Ramos (cell line): ENCODE data around the gene SLC6A13.
"Not testable (repeated sequence)": the region's sequence is repeated elsewhere in the genome, so short reads cannot be mapped to it uniquely, and the experiment has no call there.

Experiments
- in situ Hi-C: fragments of 300-500 bp; cut with MboI; formaldehyde crosslinking; loops from one replicate; pipeline ENCODE4 v1.14.3; 2022; ENCODE audit warnings: low sequenced_read_pairs; ENCODE audit not compliant: unreplicated experiment

The SLC6A13 gene

DNA sequence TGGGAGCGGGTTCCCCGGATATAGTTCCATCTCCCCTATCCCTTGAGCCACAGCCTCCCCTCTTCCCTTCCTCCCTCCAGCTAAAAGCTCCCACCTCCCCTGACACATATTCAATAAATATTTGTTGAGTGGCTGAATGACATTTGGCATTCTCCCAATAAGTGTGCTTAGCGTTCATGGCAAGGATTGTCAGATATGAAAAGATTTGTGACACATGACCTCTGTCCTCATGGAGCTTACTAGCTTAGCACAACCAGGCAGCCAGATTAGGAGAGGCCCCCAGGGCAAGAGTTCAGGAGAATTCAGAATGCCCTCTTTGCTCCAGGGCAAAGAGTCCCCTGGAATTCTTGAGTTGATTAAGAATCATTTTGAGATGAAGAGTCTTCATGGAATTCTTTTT is 26.2 kb downstream of the SLC6A13 start:
- in situ Hi-C loops = no loop called here

DNA sequence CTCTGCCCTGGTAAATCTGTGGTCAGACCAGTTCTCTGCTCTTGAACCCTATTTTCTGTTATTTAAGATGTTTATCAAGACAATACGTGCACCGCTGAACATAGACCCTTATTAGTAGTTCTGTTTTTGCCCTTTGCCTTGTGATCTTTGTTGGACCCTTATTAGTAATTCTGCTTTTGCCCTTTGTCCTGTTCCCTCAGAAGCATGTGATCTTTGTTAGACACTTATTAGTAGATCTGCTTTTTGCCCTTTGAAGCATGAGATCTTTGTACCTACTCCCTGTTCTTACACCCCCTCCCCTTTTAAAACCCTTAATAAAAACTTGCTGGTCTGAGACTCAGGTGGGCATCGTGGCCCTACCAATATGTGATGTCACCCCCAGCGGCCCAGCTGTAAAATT is 26.7 kb downstream of the SLC6A13 start:
- in situ Hi-C loops = not testable (repeated sequence)

DNA sequence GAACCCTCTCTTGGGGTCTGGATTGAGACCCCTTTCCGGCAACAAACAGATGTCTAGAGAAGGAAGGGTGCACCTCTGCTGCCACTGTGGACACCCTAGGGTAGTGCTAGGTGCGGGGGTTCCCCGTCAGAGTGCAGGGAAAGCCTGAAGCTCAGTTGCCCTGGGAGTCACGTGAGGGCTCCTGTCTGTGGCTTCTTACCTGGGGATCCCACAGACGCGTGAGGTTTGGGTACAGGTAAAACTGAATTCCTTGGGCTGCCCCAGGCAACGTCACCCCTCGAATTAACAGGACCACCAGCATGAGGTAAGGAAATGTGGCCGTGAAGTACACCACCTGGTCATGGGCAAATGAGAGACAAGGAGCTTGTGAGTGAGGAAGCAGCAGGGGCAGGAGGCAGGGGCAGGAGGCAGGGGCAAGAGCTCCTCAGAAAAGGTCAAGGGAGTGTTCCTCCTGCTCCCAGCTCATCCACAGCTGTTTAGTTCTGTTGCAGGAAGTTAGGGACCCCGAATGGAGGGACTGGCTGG is 27.7 kb downstream of the SLC6A13 start:
- in situ Hi-C loops = no loop called here

DNA sequence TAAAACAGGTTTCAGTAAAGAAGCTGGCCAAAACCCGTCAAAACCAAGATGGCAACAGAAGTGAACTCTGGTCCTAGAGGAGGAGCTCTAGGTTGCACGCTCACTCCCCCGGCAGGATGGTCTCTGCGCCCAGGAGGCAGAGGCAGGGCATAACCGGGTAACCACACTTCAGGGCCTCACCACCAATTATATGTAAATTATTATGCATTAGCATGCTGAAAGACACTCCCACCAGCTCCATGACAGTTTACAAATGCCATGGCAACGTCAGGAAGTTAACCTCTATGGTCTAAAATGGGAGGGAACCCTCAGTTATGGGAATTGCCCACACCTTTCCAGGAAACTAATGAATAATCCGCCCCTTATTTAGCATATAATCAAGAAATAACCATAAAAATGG is 28.6 kb downstream of the SLC6A13 start:
- in situ Hi-C loops = no loop called here

DNA sequence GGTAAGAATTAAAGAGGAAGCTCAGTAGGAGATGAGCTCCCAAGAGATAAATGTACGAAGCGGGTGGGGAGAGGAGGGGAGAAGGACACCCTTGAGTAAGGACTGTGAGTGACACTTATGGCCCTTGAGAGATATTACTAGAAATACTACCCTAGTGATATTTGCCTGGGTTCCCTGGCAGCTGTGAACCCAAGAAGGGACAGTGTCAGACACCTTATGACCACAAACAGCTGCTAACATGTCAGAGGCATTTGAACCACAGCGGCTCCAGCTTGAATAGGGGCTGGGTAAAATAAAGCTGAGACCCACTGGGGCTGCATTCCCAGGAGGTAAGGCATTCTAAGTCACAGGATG is 29.0 kb downstream of the SLC6A13 start:
- in situ Hi-C loops = no loop called here

DNA sequence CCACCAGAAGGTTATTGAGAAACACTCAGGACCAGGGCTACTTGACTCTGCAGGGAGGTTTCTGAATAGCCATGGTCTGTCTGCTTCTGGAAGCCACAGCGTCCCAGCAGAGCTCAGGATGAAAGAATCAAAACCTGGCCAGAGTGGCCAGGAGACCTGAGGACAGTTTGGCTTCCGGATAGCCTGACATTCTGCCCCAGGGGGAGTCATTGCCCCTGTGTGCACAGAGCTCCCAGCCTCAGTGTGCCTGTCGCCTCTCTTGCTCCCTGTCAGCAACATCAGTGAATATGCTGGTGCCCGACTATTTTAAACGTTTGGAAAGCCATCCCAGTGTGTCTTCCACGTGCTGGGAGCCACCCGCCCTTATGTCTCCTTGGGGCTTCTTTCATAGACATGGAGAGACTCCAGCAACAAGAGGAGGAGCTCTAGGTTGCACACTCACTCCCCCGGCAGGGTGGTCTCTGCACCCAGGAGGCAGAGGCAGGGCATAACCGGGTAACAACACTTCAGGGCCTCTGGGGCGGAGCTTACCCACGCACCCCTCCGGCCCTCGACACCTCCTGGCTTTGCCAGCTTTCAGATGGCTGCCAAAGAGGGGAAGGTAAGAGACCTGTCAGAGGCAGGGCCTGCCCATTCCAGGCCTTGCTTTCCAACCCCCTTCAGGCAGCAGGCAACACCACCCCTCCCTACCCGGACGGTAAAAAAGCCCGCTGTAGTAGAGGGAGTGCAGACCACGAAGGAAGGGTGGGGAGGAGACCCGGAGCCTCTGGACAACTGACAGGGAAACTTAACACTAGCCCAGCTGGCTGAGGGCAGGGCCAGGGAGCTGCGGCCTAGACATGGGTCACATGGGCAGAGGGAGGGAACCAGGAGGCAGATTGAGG is 29.7 kb downstream of the SLC6A13 start:
- in situ Hi-C loops = no loop called here

DNA sequence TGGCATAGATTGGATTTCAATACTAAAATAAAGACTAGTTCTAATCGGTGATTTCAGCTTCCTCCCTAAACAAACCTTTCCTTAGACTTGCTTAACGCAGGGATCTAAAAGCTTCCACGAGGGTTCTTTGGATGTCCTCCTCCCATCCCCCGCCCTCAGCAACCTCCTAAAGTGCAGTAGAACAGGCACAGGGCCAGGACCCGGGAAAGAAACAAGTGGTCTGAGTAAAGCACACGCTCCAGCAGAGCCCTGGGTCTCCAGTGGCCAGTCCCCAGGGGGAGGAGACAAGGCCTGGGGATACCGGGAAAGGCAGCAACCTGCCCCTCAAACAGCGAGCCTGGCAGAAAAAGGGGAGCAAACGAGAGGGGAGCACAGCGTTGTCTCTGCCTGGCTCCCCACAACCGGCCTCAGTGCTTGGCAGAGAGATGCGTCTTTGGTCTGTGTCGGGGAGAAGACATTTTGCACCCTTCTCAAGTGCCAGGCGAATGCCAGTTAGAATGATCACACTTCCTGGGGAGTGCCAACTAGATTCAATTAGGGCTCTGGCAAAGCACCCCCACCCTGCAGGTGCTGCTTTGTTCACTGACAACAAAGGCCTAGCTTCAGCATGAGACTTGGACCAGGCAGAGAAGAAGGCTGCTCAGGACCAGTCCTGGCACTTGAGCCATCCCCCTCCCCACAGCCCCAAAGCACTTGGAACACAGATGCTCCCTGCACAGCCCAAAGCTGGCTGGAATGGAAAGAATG is 31.5 kb downstream of the SLC6A13 start:
- in situ Hi-C loops = no loop called here

DNA sequence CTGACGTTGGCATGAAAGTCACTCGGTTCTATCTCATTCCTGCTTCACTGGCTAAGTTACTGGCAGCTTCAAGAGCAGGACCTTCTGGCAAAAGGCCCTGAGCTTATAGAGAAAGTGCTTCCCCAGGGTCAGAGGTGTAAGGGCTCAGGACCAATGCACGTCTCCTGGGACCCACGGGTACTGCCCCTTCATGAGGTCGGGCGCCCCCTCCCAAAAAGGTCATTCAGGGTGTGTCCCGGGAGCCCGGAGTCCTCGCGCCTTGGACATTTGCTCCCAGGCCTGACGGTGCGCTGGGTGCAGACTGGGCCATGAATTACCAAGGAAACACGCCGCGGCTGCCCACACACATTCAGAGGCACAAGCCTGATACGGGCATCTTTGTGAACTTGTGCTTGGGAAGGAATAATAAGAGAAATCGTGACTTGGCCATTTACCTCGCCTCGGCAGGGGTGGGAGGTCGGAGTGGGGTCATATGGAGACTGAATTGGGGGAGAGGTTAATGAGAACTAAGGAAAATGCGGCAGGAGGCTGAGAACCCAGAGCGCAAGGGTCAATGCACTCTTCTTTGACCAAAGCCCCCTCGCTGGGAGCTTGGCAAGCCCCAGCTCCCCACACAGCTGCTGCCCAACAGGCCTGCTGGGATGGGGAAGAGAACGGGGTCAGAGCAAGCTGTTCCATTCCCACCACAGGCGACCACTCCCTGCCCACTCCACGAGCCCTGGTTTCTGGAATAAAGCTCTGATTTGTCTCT is 33.0 kb downstream of the SLC6A13 start:
- in situ Hi-C loops = no loop called here

DNA sequence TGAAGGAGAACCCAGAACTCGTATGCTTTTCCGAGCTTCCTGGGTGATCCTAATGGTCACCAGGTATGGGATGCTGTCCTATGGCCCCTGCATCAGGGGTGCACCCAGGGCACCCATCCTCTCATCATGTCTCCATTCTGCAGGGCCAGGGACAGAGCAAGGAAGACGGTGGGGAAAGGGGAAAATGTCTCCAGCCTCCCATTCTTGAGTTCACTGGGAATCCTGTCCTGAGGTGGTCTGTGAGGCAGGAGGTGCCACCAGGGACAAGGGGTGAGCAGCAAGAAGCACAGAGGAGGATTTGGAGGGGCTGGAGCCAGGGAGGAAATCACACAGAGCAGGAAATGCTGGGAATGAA is 33.8 kb downstream of the SLC6A13 start:
- in situ Hi-C loops = no loop called here

DNA sequence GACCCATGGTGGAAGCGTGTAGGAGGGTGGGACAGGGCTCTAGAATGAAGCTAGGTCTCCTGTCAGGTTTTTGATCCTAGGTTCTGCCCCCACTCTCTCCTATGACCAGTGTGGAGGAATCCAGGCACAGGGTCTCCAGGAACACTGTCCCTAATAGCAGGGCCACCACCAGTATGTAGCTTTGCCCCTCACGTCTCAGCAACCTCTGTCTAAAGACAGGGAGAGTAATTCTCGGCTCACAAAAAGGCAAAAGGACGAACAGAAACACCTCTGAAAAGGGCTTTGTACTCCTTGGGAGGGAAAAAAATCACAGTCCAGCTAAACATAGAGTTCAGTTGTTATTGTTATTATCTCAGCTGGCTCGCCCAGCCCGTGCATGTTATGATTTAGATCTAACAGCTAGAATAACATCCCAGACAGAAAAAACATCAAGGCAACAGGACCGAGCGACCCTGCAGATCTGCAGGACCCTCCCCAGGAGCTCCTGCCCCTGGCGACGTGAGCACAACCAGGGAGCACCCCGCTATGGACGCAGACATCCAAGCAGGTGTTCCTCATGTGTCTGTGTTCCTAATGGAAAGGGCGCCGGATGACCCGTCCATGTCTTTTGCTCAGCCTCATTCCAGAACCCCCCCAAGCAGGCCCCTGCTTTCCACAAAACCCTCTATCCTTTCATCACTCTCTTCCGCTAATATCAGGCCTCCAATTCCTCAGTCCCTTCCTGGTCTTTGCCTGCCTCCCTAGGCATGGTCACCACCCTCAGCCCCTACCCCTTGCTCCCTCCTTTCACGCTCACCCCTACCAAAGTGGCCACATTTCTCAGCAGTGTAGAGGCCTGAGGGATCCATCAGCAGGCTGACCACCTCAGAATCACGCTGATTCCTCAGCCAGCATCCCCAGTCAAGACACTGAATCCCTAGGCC is 34.5 kb downstream of the SLC6A13 start:
- in situ Hi-C loops = no loop called here

DNA sequence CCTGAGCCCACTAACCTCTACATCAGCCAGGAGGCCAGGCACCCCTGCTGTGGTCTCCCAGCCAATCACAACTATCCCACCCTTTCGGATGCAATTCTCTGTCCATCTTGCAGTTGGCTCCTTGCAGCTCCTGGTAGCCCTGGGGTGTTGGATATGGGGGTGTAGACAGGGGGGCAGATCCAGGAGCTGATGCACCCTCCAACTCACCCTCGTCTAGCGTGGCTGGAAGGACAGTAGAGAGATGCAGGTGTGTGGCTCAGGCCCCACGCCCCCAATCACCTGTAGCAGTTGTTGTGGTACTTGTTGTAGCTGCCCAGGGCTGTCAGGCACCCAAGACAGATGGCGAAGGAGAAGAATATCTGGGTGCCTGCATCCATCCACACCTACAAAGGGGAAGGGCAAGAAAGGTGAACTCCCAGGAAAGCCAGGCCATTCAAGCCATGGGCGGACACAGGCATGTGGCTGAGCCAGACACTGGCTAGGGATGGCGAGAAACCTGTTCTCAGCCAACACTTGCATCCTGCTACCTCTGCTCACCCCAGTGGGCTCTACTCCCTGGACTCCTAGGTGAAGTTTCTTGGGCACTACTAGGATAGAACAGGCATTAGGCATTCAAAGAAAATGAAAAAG is 35.2 kb downstream of the SLC6A13 start:
- in situ Hi-C loops = no loop called here

DNA sequence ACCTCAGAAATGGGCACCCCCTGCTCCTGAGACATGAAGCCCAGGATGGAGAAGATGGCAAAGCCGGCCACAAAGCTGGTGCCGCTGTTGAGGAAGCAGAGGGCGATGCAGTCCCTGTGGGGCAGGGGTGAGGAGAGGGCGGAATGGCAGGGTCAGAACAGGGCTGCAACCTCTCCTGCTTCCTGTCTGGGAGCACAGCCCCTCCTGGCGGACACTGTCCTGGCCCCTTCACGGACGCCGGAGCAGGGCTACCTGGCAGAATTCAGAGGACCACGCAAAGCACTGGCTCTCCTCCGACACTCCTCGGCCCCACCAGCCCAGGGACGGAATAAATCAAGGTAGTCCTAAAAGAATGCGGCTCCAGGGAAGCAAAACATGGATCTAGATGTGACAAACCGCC is 36.2 kb downstream of the SLC6A13 start:
- in situ Hi-C loops = no loop called here

DNA sequence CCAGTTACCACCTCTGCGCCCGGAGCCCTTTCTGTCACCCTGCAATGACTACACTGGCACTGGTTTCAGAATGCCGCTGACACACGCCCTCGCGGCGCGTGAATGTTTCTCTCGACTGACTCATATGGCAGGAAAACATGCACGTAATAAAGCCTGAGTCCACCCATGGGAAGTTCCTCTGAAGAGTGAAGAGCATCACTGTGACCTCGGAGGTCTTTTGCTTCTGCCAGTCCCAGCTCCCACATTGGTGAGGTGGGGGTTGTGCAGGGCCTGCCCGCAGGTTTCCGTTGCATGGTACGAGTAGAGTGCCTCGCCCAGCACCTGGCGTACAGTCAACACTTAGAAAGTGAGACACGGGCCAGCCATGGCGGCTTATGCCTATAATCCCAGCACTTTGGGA is 37.6 kb downstream of the SLC6A13 start:
- in situ Hi-C loops = no loop called here

DNA sequence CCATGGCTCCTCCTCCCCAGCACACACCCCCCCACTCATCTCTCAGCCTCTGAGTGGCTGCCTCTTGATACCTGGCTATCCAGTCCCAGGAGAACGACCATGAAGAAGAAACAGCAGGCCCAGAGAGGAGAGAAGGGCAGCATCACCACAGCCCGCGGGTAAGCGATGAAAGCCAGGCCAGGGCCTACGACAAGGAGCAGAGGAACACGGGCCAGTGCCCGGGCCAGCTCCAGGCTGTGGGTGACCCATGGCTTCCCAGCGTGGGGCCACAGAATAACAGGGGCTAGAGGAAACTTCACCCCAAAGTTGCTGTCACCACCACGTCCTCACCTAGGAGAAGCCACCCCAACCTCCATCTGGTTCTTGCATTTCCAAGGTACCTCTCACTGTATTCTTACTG is 38.3 kb downstream of the SLC6A13 start:
- in situ Hi-C loops = no loop called here

DNA sequence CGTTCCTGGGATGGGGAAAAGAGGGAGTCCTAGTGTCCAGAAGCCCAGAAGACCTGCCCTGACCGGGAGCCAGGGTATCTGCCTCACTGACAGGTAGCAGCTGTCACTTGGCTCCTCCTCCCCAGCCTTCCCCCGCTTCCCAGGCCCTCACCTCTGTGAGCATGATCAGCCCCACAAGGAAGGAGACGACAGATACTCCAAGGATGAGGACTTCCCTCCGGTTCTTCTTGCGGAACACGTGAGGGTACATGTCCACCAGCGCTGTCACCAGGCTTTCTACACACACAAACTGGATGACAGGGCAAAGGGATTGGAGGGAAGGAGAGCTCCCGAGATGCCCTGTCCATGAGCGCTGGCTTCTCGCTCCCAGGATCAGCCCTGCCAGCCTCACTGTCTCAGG is 38.8 kb downstream of the SLC6A13 start:
- in situ Hi-C loops = no loop called here

DNA sequence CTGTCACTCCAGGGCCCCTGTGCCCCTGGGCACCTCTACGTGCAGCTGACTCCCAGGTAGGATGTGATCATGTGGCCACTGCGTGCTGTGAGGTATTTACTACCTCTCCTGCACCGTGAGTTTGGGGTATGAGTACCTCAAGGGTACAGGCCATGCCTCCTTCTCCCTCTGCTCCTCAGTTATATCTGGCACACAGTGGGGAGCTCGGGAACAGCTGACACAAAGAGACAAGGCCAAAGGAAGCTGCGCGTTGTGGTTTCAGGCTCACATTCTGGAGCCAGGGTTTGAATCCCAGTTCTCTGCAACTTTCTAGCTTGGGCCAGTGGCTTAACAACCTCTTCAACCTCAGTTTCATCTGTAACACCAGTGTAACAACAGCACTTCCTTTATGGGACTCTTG is 40.9 kb downstream of the SLC6A13 start:
- in situ Hi-C loops = no loop called here

DNA sequence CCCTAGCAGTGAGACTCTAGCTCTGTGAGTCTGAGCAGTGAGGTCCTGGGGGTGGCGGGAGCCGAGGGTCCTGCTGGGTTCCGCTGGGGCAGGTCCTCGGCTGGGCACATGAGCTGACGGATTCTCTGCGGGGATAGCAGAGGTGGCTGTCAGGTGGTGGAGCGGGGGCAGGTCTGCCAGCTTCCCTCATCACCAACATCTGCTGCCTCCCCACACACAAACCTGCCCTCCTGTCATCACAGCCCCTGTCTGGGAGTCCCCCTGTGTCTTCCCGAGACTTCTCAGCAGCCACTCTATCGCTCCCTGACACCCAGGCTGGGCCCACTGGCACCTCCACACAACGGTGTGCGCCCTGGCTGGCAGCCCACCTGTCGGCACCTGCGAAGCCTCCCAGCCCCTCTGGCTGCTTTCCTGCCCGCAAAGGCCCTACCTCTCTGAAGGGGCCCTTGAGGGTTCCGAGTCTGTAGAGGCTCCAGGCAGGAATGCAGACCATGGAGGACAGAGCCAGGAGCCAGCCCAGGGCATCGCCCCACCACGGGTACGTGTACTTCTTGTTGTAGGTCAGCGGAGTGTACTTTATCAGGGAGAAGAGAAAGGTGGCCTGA is 41.6 kb downstream of the SLC6A13 start:
- in situ Hi-C loops = no loop called here

DNA sequence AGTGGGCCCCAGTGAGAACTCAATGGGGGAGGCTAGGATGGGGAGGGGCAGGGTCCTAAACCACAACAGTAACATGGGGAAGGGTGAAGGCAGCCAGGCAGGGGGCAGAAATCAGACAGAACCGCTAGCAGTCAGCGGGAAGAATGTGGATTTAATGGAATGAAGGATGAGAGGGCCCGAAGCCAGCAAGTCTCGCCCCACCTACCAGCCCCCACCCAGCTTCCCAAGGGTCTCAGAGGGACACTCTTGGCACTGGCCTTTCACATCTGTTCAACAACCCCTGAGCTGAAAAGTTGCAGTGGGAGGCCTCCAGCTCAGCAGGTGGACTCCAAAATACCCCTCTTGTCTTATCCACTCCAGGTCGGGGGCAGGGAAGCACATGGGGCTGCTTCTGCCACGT is 42.1 kb downstream of the SLC6A13 start:
- in situ Hi-C loops = no loop called here

DNA sequence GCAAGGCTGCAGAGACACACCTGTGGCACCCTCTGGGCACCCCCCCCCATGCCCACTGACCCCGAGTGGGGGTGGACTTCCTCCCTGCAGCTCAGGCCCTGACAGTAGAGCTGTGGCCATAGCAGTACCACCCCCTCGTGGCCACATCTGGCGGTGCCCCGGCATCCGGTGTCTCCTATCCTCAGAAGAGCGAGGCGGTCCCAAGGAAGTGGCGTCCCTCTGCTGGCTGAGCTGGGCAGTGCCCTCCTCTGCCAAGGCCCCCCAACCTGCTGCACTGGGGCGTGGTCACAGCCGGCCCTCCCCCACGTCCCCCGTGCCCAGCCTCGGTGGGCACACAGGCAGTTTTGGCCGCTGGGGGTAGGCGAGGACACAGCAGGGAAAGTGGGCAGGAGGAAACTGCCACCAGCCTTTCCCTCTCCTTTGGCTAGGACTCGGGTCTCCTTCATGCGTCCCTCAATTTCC is 42.7 kb downstream of the SLC6A13 start:
- in situ Hi-C loops = no loop called here
